NT2/D1 (cell line): ENCODE measurements around the gene BBS9.

Experiments
- DNase-seq: peaks from one replicate; pipeline ENCODE4 v3.0.0-alpha.2; 2011; ENCODE audit warnings: low read depth, low spot score
- H3K27me3 ChIP-seq: 2 replicates; pipeline ENCODE4 v1.6.0; 2011; ENCODE audit warnings: mild to moderate bottlenecking; ENCODE audit not compliant: insufficient read length, insufficient read depth
- H3K36me3 ChIP-seq: 2 replicates; pipeline ENCODE4 v1.6.1; 2011; ENCODE audit warnings: mild to moderate bottlenecking, low read length, mixed read lengths; ENCODE audit not compliant: insufficient read depth, insufficient read length
- H3K4me1 ChIP-seq: 2 replicates; pipeline ENCODE4 v1.5.1; 2011; ENCODE audit not compliant: insufficient read depth, insufficient read length
- H3K4me3 ChIP-seq: 2 replicates; pipeline ENCODE4 v1.5.1; 2011; ENCODE audit warnings: low read depth; ENCODE audit not compliant: insufficient read length
- H3K9ac ChIP-seq: 2 replicates; pipeline ENCODE4 v1.6.0; 2011; ENCODE audit warnings: low read depth; ENCODE audit not compliant: insufficient read length
- H3K9me3 ChIP-seq: 2 replicates; pipeline ENCODE4 v1.5.1; 2011; ENCODE audit warnings: mild to moderate bottlenecking, low read length; ENCODE audit not compliant: insufficient read depth
- SUZ12 ChIP-seq: IDR thresholded peaks from 2 replicates; pipeline ENCODE4 v1.6.1; 2011; ENCODE audit not compliant: insufficient read length, insufficient read depth; ENCODE audit errors: extremely low read depth
- YY1 ChIP-seq: IDR thresholded peaks from 2 replicates; pipeline ENCODE4 v1.6.1; 2011; ENCODE audit not compliant: insufficient read length, insufficient read depth
- ZNF274 ChIP-seq: IDR thresholded peaks from 2 replicates; pipeline ENCODE4 v1.6.1; 2011; ENCODE audit warnings: mild to moderate bottlenecking, low read depth, low read length

BBS9 gene

GRCh38 chr7:33485747-33486493 is 356.6 kb downstream of the BBS9 start:
- TF ChIP-seq YY1 (no peak), ZNF274 (no peak), SUZ12 (no peak)

GRCh38 chr7:33486633-33487032 is 357.3 kb downstream of the BBS9 start:
- H3K9ac ChIP-seq = no peak overlapping the region
- no peaks in the 10 kb centered on the region for H3K9me3 ChIP-seq
- TF ChIP-seq YY1 (no peak), SUZ12 (no peak), ZNF274 (no peak)
- no peaks in the 10 kb centered on the region for H3K27me3 ChIP-seq
- no peaks in the 10 kb centered on the region for H3K36me3 ChIP-seq
- no peaks in the 10 kb centered on the region for H3K4me1 ChIP-seq
- H3K4me3 ChIP-seq = no peak overlapping the region
- no peak for DNase-seq

More at GRCh38 chr7:33485747-33486493, 356.6 kb downstream of the BBS9 start:
- no peaks in the 10 kb centered on the region for H3K4me1 ChIP-seq
- no peaks in the 10 kb centered on the region for H3K36me3 ChIP-seq
- H3K9me3 ChIP-seq = no peaks in the 10 kb centered on the region
- no peak overlapping the region for H3K9ac ChIP-seq
- no peaks in the 10 kb centered on the region for H3K27me3 ChIP-seq
- no peak for DNase-seq
- no peak overlapping the region for H3K4me3 ChIP-seq

GRCh38 chr7:33487998-33488682 is 358.8 kb downstream of the BBS9 start:
- no peak for DNase-seq
- Histone ChIP-seq H3K4me1 (peaks cover 2% of the 10 kb centered on the region), H3K27me3 (no peaks in the 10 kb centered on the region), H3K9me3 (no peaks in the 10 kb centered on the region), H3K36me3 (no peaks in the 10 kb centered on the region), H3K4me3 (no peak overlapping the region), H3K9ac (no peak overlapping the region)
- TF ChIP-seq YY1 (no peak), ZNF274 (no peak), SUZ12 (no peak)

- H3K27me3 ChIP-seq = no peaks in the 10 kb centered on the region
- DNase-seq = peak; percentile 18
These were observed 365.1 kb downstream of the BBS9 start for GRCh38 chr7:33494474-33494873.

GRCh38 chr7:33495207-33495606 is 365.8 kb downstream of the BBS9 start:
- no peak for TF ChIP-seq SUZ12
- TF ChIP-seq YY1 = no peak
- no peak for TF ChIP-seq ZNF274
- no peaks in the 10 kb centered on the region for H3K36me3 ChIP-seq
- no peak for DNase-seq

More at GRCh38 chr7:33494474-33494873, 365.1 kb downstream of the BBS9 start:
- no peaks in the 10 kb centered on the region for H3K9me3 ChIP-seq
- TF ChIP-seq YY1 (no peak), ZNF274 (no peak), SUZ12 (no peak)
- no peak overlapping the region for H3K4me3 ChIP-seq
- no peaks in the 10 kb centered on the region for H3K36me3 ChIP-seq
- no peak overlapping the region for H3K9ac ChIP-seq
- peaks cover 2% of the 10 kb centered on the region for H3K4me1 ChIP-seq

GRCh38 chr7:33497051-33497450 is 367.7 kb downstream of the BBS9 start:
- Histone ChIP-seq H3K4me3 (no peak overlapping the region), H3K4me1 (peaks cover 2% of the 10 kb centered on the region), H3K9ac (no peak overlapping the region), H3K9me3 (no peaks in the 10 kb centered on the region), H3K36me3 (no peaks in the 10 kb centered on the region), H3K27me3 (no peaks in the 10 kb centered on the region)
- no peak for DNase-seq
- TF ChIP-seq YY1 = no peak
- no peak for TF ChIP-seq ZNF274
- no peak for TF ChIP-seq SUZ12

More at GRCh38 chr7:33495207-33495606, 365.8 kb downstream of the BBS9 start:
- no peaks in the 10 kb centered on the region for H3K9me3 ChIP-seq
- H3K27me3 ChIP-seq = no peaks in the 10 kb centered on the region
- H3K4me3 ChIP-seq = no peak overlapping the region
- no peak overlapping the region for H3K9ac ChIP-seq
- H3K4me1 ChIP-seq = peaks cover 2% of the 10 kb centered on the region
